ENCODE results near the gene PTPRM.

The PTPRM gene

DNA sequence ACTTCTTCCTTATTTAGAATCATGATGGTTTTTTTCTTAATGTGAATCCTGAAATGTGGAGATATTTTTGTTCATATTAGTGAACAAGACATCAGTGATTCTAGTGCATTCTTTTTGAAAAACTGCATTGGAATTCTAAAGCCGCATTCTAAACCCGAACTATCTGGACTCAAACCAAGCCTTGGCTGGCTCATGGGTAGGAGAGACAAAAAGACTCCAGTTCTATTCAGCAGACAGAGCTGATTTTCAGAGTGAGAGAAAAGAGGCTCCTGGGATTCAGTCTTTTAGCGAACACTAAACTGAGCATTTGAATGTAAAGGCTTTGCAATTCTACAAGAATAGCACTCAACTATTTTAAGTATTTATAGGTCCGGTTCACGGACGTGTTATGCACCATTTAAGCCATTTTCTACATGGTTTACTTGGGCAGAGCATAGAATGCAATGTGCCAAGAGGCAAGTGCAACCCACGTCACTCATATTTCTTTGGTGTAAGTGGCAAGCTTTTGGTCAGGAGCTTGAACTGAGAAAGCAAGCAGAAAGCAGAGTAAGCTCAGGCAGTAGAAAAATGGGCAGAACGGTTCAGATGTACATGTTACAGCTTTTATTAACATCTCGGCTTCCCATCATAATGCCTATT is 814.8 kb downstream of the PTPRM start:
- no peak for DNase-seq

DNA sequence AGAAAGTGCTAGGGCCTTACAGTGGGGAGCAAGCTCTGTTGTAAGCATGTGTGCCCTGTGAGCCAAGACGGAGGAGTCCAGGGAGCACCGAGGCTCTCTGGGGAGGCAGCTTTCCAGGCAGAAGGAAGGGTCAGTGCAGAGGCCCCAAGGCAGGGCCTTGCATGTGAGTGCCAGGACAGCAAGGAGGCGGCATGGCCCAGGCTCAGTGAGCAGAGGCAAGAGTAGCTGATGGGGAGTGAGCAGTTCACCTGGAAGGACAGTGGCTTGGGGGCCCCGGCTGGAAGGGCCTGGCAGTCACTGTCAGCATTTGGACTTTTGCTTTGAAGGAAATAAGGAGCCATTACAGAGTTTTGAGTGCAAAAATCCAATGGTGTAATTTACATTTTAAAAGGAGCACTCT is 818.3 kb downstream of the PTPRM start:
- no peak for DNase-seq

DNA sequence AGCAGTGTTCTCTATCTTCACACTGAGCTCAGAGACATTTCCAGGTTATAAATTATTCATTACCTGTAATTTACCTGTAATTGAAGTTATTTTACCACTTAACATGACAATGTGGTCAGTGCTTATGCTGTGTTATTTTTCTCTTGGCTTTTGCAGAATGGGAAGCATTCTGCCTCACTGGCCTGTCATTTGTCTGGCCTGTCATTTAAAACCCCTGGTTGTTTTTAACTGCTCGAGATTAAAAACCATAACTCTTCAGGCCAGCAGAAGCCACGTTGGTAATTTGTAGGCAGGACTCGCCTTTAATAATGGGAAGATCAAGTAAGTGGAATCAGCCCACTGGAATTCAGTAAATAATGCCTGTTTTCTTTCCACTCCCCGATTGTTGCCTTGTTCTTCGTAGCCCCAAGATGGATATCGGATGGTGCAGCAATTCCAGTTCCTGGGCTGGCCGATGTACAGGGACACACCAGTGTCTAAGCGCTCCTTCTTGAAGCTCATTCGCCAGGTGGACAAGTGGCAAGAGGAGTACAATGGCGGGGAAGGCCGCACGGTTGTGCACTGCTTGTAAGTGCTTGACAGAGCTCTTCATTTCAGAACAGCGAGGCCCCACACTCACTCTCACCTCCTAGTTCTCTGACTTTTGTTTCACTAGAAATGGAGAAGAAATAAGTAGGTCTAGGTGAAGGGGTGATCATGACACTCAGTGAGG is 819.7 kb downstream of the PTPRM start:
- no peak for DNase-seq

DNA sequence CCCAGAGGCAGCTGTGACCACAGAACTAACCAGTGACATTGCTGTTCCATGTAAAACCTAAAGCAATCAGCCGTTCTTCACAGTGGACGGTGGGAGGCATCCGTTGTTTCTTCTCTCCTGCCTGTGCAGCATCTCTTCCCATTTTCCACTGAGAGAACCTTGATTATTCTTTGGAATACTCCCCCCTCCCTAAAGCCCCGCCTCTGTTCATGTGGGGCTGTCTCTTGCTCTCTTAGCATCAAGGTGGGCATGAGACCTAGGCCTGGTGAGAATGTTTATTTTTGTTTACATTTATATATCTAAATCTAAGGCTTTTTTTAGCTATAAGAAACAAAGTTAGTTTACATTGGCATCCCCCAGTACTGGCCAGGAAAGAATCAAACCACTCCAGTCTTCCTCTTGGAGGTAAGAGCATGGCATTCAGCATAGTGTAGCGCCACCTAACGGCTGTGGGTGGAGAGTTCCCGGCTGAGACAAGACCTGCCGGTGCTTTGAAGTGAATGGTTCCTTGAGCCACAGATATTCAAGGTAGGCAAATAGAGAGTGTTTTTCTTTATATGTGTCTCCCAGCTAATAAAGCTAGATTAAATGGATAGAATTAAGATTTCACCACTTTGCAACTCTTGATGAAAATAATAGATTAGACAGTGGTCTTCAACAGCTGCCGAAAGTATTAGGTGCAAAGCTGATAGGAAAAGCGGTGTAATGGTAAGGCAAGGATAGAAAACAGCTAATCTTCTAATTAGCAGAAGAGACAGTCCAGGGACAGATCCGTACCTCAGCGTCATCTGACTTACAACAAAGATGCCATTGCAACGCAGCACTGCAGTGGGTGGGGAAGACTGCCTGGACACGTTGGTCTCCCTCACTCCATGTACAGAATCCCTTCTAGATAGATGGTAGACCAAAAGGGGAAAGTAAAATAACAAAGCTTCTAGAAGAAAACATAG is 822.5 kb downstream of the PTPRM start:
- no peak for DNase-seq

DNA sequence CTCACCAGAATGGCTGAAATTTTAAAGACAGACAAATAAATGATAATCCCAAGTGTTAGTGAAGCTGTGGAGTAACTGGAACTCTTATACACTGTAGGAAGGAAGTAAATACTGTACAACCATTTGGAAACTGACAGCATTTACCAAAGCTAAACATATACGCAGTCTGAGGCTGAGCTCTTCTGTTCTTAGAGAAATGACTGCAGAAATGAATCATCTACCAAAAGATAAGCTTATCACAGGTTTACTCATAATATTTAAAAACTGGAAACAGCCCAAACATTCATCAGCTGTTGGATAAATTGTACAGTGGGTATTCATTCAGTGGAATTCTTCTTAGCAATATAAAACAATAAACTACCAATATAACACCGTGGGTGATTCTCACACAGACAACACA is 824.0 kb downstream of the PTPRM start:
- DNase-seq, result no peak

DNA sequence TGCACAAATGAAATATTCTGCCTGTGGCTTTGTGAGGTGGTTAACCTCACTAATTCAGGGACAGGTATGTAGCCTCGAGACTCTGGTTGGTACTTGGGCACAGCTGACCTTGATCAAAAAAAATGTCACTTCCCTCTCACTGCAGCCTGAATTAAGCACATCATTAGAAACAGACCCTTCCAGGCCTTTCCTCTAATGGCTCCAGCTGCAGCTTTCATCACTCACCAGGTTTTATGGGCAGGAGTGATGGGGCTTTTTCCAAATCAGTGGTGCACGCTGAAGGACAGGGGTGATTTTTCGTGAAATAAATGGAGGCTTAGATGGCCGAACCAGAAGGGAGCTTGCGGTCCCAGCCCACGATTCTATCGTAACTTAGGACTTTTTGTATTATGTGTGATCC is 829.1 kb downstream of the PTPRM start:
- no peak for DNase-seq

DNA sequence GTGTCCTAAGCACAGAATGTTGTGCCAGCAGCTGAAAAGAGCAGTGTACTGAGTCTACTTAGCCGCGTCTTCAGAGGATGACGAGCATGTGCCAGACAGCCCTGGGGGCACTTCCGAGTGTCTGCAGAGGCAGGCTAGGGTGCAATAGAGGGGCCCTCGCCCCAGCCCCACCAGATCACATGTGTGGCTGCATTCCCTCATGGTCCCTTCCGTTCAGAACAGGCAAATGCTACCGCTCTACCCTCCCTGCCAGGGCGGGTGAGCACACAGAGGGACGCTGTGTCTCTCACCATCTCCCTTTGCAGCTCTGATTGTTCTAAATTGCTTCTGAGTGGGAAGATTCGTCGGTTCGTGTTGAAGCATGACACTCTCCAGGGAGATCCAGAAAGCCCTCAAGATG is 829.9 kb downstream of the PTPRM start:
- no peak for DNase-seq

DNA sequence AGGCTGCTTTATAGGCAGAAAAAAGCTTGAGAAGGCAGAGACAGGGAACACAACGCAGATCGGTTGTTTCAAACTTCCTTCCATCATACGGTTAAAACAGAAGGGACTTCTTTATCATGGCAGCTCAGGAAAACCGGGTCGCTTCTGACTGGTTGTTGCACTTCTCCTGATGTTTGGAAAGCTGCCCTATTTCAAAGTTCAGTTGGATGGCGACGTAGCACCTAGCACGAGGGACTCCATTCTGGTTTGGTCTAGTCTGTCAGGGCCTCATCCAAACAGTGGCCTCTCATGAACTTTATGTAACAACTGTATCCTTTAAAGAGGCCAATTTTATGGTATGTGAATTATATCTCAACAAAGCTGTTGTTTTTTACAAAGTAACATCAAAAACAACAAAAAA is 832.0 kb downstream of the PTPRM start:
- DNase-seq, result no peak

DNA sequence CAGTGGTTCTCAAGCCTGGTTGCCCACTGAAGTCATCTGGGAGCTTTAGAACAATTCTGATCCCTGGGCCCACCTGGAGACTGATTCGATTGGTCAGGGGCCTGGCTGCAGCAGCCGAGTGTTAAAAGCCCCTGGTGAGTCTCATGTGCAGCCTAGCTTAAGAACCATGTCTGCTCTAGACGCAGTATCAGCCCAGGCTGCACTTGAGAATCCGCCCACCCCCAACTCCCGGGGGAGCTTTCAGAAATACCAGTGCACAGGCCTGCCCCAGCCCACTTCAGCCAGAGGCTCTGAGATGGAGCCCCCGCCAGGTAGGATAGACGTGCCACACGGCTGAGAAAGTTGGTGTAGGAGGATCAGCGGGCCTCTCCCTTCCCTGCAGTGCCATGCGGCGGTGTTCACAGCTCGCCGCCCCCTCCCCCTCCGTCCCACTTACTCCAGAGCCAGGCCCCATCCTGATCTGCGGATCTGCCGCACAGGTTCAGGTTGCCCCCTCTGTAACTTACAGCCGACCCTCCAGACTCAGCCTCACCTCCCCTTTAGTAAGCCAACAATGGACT is 833.2 kb downstream of the PTPRM start:
- DNase-seq, result no peak

DNA sequence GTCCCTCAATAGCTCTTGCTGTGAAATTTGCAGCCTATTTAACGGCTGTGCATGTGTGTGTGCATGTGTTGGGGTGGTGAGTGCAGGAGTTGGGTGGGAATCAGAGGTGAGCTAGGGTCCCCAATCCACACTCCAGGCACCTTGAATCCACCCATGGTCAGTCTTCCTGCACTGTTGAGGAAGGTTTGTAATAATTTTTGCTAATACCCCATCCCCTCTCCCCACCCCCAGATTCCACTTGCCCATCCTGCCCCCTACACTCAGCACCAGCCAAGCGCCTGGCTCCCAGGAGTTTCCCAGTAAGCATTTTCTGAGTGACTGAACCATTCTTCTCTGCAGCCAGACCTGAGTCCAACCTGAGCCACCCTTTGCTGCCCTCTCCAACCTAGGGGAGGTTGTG is 833.7 kb downstream of the PTPRM start:
- no peak for DNase-seq

DNA sequence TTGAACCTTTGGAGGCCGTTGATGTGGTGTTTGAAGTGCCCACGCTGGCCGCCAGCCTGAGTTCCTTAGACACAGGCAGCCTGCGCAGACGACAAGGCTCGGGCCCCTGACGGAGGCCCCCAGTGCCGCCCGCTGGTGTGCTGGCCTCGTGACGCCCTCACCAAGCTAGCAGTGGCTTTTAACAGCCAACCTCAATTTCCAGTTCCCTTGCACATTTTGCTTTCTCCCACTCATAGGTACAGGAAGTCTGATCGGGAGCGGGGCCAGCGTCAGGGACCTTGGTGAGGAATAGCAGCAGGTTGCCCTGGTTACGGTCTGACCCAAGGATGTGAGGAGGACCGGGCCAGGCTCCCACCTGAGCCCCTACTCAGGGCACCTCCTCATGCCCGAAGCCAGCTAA is 834.5 kb downstream of the PTPRM start:
- DNase-seq, result no peak

DNA sequence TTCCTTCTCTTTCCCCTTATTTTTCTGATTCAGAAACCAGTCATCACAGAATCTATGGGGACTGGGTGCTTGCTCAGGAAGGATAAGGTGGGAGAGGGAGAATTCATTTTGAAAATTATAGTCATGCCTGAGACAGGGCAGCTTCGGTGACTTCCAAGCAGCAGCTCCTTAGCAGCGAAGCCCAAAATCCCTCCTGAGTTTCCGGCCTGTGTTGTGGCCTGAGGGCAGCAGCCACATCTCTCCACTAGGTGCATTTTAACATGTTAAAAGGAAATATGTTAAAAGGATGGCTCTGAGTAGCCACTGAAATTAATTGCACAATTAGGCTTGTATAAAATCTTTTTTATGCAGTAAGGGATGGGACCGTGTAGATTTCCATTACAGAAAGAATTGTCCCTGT is 835.1 kb downstream of the PTPRM start:
- DNase-seq, result no peak

DNA sequence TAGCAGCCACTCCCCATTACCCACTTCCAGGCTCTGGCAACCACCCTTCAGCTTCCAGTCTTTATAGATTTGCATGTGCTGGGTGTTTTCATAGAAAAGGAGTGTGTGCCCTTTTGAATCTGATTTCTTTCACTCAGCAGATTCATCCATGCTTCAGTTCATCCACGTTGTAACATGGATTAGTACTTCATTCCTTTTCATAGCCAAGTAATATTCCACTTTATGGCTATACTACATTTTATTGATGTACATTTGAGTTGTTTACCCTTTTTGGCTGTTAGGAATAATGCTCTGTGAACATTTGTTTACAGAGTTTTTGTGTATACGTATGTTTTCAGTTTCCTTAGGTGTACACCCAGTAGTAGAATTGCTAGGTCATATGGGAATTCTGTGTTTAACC is 836.6 kb downstream of the PTPRM start:
- no peak for DNase-seq

DNA sequence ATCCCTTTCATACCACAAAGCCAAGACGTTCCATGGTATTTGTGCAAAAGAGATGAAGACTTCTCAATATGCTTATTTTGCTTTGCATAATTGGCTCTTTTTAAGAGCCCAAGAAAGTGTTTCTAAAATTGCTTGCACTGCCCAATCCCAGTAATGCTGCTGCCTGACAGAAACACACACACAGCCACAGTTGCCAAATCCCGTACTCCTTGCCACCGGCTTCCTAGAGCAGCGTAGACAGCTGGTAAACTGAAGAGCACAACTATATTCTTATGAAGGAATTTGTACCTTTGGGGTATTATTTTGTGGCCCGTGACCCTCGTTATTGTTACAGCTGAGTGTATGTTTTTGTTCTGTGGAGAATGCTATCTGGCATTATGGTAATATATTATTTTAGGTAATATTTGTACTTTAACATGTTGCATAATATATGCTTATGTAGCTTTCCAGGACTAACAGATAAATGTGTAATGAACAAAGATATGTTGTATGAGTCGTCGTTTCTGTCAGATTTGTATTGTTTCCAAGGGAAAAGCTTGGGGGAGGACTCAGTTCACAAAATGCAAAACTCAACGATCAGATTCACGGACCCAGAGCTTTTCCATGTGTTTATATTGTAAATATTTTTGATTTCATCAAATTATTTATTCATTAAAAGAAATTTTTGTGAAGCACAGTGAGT is 839.2 kb downstream of the PTPRM start:
- DNase-seq, result no peak

DNA sequence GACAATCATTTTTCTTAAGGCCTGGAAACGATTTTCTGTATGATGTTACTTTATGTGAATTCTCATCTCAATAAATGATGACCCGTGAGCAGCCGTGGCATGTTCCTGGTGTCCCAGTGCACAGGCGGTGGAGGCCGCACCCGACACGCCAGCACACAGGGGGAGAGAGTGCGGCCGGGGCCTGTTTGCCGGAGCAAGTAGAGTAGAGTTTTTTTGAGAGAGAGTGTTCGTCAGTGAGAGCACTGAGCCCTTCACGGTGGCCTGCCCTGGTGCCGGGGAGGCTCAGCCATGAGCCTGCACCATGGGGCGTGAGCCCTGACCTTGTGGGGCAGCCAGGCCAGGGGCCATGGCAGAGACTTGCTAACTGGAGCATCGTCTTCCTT is 839.7 kb downstream of the PTPRM start:
- DNase-seq, result no peak

DNA sequence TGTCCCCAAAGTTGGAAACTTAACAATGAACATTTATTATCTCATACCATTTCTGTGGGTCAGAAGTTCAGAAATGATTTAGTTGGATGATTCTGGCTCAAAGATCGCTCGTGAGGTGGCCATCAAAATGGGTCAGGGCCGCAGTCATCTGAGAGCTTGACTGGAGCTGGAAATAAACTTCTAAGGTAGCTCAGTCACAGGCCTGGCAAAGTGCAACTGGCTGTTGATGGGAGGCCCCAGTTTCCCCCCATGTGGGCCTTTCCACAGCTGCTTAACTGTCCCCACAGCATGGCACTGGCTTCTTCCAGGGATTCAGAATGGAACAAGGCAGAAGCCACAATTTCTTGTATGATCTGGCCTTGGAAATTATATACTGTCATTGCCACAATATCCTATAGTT is 842.0 kb downstream of the PTPRM start:
- no peak for DNase-seq

DNA sequence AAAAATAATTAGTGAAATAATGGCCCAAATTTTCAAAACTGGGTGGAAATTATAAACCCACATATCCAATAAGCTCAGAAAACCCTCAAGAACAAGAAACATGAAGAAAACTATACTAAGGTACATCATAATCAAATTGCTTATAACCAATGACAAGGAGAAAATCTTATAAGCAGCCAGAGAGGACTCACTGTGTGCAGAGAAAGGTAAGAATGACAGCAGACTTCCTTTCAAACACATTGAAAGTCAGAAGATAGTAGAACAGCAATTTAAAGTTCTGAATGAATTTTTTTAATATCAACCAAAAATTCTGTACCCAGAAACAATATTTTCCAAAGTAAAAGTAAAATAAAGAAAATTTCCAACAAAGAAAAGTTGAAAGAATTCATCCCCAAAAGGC is 844.4 kb downstream of the PTPRM start:
- DNase-seq, result no peak

DNA sequence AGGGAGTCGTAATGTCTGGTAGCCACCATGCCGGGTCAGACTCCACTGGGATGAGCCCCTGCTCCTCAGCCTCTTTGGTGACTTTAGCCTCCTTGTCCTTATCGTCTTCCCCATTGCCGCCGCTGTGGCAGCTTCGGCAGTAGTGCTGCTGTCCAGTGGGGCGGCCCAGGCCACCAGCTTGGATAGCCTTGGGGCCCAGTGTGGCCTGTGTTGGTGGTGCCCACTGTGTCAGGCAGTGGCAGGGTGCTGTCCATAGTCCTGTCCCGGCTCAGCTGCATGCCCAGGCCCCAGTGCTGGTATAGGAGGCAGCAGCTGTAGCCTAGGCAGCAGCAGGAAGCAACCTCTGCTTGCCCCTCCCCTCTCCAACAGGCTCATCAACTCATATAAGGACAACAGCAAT is 845.0 kb downstream of the PTPRM start:
- no peak for DNase-seq

DNA sequence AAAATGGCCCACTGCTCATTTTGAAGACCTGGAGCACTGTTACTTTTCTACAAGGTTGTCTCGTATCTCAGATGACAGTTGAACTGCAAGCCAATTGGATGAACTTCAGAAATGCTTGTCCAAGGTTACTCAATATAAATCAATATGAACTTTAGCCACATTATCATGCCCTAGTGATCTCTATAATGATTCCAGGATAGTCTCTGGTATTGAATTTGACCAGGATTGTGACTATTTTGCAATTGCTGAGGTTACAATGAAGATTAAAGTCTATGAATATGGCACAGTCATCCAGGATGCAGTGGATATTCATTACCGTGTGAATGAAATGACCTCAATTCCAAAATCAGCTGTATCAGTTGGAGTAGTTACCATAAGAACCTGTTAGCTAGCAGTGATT is 846.1 kb downstream of the PTPRM start:
- no peak for DNase-seq

DNA sequence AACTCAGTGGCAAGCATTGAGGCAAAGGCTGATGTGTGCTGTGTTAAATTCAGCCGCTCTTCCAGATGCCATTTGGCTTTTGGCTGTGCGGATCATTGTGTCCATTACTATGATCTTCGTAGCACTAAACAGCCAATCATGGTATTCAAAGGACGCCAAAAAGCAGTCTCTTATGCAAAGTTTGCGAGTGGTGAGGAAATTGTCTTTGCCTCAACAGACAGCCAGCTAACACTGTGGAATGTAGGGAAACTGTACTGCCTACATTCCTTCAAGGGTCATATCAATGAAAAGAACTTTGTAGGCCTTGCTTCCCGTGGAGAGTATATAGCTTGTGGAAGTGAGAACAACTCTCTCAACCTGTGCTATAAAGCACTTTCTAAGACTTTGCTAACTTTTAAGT is 846.6 kb downstream of the PTPRM start:
- no peak for DNase-seq

DNA sequence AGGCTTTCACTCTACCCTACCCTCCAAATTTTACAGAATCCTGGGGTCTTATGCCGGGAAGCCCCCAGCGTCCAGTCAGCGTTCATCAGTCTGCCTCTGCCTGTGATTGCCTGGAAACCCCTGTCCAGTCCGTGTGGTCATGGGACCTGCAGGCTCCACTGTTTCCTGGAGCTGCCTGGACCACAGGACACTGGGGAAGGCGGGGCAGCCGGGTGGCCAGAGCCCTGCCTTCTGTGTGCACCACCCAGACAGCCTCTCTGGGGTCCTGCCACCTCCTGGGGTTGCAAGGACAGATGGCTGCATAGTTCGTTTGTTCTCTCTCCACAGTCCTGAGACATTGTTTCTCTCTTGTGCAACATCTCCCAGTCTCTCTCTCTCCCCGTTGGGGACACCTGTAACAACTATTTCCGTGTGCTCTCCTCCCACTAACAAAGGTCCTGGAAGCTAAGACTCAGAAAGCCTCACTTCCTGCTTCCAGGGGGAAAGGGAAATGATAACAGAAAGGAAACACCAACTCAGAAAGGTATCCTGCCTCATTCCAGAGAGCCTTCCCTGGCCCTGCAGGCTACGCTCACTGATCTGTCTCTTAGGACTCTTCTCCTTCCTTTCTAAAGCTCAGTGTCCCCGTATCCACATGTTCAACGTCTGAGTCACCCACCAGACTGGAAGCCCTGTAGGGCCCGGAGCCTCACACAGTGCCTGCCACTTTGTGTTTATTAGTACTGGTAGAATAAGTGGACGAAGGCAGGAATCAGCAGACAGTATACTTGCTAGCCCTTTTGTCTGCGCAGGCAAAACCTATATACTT is 849.3 kb downstream of the PTPRM start:
- no peak for DNase-seq

DNA sequence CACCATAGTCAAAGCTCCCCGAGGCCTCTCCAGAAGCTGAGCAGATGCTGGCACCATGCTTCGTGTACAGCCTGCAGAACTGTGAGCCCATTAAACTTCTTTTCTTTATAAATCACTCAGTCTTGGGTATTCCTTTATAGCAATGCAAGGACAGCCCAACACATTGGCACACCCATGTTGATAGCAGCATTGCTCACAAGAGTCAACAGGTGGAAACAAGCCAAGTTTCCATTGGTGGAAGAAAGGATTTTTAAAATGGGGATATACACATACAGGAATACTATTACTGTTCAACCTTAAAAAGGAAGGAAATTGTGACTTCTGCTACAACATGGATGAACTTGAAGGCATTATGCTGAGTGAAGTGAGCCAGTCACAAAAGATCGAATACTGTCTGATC is 855.3 kb downstream of the PTPRM start:
- no peak for DNase-seq
